Bronchial epithelial cell (primary cell): ENCODE measurements around the gene EIF4E. TPM values are rescaled to one million over a fixed set of nuclear protein-coding genes. Genes with fewer than 3 reads are reported as not detected.
"Not testable (repeated sequence)": the region's sequence is repeated elsewhere in the genome, so short reads cannot be mapped to it uniquely, and the experiment has no call there.

ENCODE experiments used
- DNase-seq: peaks from one replicate; pipeline ENCODE4 v3.0.0-alpha.2; 2010; ENCODE audit warnings: low read depth
- FAIRE-seq: peaks from 2 replicates; lab custom pipeline; 2011; peaks lifted over from hg19 to GRCh38; lab: Jason Lieb, UNC
- H3K27me3 ChIP-seq: 2 replicates; pipeline ENCODE4 v1.5.1; 2011; ENCODE audit warnings: low read length; ENCODE audit not compliant: control insufficient read depth, insufficient read depth
- H3K36me3 ChIP-seq: 2 replicates; pipeline ENCODE4 v1.5.1; 2011; ENCODE audit warnings: low read length; ENCODE audit not compliant: control insufficient read depth, insufficient read depth
- H3K4me3 ChIP-seq: 2 replicates; pipeline ENCODE4 v1.5.1; 2011; ENCODE audit warnings: mild to moderate bottlenecking, low read depth, low read length, control low read depth
- total RNA-seq: library from RNA; depleted of rRNA; stranded (reverse); fragments of >200 nt; gene quantifications from 2 replicates; pipeline ENCODE4 v1.2.1, GENCODE V29; 2014
- TF ChIP-seq, protein P1 (sequence below): IDR thresholded peaks from 2 replicates; pipeline ENCODE4 v1.5.1; 2011; ENCODE audit warnings: mild to moderate bottlenecking, moderate library complexity, low read length, control low read depth, inconsistent platforms; ENCODE audit not compliant: insufficient read depth, severe bottlenecking

Gene EIF4E
- total RNA-seq, 1 donor from 2014 or later: 237 TPM

DNA sequence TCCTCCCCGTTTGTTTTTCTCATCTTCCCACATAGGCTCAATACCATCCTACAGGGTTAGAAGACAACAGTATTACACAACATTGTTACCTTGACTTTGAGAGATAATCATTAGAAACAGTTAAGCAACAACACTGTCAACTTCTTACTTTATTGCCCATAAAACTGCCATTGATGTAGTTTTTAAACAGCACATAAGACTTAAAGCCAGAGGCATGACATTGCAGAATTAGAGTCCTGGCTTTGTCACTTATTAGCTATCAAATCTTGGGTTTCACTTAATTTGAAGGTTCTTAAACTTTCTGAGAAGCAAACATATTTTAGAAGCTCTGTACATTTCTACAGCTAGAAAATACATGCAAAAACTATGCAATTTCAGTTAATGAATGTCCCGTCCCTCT is 41.8 kb downstream of the EIF4E start:
- Histone ChIP-seq H3K4me3 (no peak overlapping the region), H3K36me3 (peaks cover 8% of the 10 kb centered on the region), H3K27me3 (no peaks in the 10 kb centered on the region)
- DNase-seq: no peak
- no peak for FAIRE-seq
- TF ChIP-seq, protein P1, sequence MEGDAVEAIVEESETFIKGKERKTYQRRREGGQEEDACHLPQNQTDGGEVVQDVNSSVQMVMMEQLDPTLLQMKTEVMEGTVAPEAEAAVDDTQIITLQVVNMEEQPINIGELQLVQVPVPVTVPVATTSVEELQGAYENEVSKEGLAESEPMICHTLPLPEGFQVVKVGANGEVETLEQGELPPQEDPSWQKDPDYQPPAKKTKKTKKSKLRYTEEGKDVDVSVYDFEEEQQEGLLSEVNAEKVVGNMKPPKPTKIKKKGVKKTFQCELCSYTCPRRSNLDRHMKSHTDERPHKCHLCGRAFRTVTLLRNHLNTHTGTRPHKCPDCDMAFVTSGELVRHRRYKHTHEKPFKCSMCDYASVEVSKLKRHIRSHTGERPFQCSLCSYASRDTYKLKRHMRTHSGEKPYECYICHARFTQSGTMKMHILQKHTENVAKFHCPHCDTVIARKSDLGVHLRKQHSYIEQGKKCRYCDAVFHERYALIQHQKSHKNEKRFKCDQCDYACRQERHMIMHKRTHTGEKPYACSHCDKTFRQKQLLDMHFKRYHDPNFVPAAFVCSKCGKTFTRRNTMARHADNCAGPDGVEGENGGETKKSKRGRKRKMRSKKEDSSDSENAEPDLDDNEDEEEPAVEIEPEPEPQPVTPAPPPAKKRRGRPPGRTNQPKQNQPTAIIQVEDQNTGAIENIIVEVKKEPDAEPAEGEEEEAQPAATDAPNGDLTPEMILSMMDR: no peak

- not testable (repeated sequence) for FAIRE-seq, DNase-seq
- peaks cover 10% of the 10 kb centered on the region for H3K36me3 ChIP-seq
Observed at GRCh38 chr4:98886382-98886781, 42.6 kb downstream of the EIF4E start.

GRCh38 chr4:98880884-98881283 is 48.0 kb downstream of the EIF4E start:
- FAIRE-seq, H3K4me3 ChIP-seq, H3K36me3 ChIP-seq, DNase-seq, H3K27me3 ChIP-seq: not testable (repeated sequence)

More at GRCh38 chr4:98886382-98886781, 42.6 kb downstream of the EIF4E start:
- H3K27me3 ChIP-seq, H3K4me3 ChIP-seq: not testable (repeated sequence)

- DNase-seq (no peak), FAIRE-seq (no peak)
- TF ChIP-seq, protein P1: no peak
- Histone ChIP-seq H3K27me3 (no peaks in the 10 kb centered on the region), H3K36me3 (peaks cover 6% of the 10 kb centered on the region), H3K4me3 (no peak overlapping the region)
Observed at GRCh38 chr4:98879515-98879914, 49.4 kb downstream of the EIF4E start.

GRCh38 chr4:98873059-98873458 is 55.9 kb downstream of the EIF4E start:
- H3K4me3 ChIP-seq: no peak overlapping the region
- TF ChIP-seq, protein P1: no peak
- DNase-seq (peak; percentile 72), FAIRE-seq (no peak)
- H3K36me3 ChIP-seq: no peaks in the 10 kb centered on the region
- no peaks in the 10 kb centered on the region for H3K27me3 ChIP-seq

- DNase-seq, H3K27me3 ChIP-seq, H3K36me3 ChIP-seq, H3K4me3 ChIP-seq, FAIRE-seq: not testable (repeated sequence)
Observed at GRCh38 chr4:98872120-98872906, 56.6 kb downstream of the EIF4E start.

DNA sequence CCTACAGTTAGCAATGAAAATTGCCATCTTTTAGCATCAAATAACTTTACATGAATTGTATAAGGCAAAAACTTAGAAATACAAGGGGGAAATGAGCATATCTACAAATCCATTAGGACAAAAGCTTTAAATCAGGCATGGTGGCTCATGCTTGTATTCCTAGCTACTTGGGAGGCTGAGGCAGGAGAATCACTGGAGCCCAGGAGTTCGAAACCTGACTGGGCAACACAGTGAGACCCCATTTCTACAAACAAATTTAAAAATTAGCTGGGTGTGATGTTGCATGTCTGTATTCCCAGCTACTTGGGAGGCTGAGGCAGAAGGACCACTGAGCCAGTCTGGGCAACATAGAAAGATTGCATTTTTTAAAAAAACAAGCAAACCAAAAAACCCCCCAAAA is 61.3 kb downstream of the EIF4E start:
- no peaks in the 10 kb centered on the region for H3K36me3 ChIP-seq
- no peak for FAIRE-seq
- H3K27me3 ChIP-seq: no peaks in the 10 kb centered on the region
- no peak for DNase-seq
- TF ChIP-seq, protein P1: no peak
- no peak overlapping the region for H3K4me3 ChIP-seq
